K562 treated with DMSO at 1 percent for 12 hours (cell line): ENCODE data around the gene LOX. TPM values are rescaled to one million over a fixed set of nuclear protein-coding genes. Genes with fewer than 3 reads are reported as not detected.

Source experiments
- total RNA-seq: library from RNA; unstranded; fragments of 300-600 nt; gene quantifications from 2 replicates; pipeline ENCODE4 v1.2.3, GENCODE V29; 2022; ENCODE audit not compliant: insufficient read depth

The LOX gene, protein sequence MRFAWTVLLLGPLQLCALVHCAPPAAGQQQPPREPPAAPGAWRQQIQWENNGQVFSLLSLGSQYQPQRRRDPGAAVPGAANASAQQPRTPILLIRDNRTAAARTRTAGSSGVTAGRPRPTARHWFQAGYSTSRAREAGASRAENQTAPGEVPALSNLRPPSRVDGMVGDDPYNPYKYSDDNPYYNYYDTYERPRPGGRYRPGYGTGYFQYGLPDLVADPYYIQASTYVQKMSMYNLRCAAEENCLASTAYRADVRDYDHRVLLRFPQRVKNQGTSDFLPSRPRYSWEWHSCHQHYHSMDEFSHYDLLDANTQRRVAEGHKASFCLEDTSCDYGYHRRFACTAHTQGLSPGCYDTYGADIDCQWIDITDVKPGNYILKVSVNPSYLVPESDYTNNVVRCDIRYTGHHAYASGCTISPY
- not detected in 2 replicates for total RNA-seq

DNA sequence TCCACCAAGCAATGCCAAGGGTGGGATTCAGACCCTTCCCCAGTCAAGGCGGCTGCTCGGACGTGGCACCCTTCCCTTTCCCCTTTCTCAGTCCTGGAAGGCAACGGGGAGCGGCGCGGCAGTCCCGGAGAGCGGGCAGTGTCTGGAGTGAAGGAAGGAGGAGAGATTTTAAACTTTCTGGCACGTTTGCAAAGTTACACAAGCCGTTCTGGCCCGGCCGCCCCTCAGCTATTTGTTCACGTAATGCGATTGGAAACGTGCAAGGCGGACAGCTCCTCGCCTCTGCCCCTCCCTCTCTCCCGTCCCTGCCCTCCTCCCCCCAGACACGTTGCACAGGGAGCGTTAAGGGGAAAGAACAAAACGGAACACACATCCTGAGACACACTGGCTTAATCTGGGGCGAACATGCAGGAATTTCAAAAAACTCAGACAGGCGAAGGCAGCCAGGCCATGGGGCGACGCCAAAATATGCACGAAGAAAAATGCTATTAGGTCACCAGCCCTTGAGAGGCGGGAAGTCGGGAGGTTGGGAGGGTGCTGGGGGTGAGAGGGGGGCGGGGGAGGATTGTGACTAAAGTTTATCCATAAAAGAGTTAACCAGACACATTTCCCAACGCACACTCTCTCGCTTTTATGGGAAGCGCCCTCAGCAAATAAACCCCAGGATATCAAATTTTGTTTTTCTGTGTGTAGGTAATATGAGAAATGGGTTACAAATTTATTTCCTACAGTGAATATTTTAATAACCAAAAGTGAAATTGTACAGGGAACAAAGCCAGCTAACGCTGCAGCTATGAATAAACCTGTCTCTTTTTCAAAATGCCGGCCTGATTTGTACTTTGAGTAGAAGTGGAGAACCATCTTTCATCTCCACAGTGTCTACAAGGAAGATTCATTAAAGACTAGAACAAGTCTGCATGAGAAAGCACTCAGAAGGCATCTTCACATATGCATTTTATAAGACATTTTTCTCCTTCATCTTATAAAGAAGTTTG is at the start of gene LOX:
Gene LOX (minus strand): TSS at position 144 of the 995 bp plus-strand sequence. CDS start 274 bp downstream, outside the sequence.

Other genes starting within 250 kb of the LOX start
- not detected in 2 replicates for gene FTMT, start 226.4 kb downstream of the LOX start, total RNA-seq
- 1.8 and 2.9 TPM in 2 replicates for gene SRFBP1, start 116.3 kb downstream of the LOX start, total RNA-seq
- 0.33 TPM in 1 of 2 replicates, not detected in the other for gene ZNF474, start 51.3 kb upstream of the LOX start, total RNA-seq
- not detected in 2 replicates for gene SNCAIP, start 234.0 kb upstream of the LOX start, total RNA-seq